Measurements from ENCODE around the gene FAM111A.

FAM111A gene

DNA sequence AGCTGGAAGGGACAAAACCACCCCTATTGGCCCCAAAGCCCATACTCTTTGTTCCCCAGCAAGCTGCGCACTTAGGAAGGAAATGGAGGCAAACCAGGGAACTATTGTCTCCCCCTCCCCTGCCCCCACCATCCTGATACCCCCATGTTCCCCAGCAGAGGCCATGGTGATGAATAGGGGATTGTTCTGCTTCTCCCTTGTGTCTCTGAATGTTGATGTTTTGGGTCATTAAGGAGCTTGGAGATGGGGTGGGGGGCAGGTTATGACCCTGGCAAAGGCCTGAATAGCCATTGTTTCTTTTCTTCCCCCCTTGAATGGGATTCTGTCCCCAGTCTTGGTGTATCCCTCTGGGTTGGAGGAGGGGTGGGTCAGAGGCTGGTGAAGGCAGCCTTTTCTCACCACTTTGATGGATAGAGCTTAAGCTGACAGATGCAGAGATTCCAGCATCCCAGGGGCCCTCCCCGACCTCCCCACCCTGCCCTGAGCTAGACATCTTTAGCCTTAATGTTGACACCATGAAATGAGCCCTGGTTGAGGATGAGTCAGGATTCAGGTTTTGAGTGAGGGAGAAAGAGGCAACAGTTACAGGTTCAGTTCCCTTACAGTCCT is 37.6 kb downstream of the FAM111A start:
- DNase-seq (ENCODE audit: low read depth) = no peak

DNA sequence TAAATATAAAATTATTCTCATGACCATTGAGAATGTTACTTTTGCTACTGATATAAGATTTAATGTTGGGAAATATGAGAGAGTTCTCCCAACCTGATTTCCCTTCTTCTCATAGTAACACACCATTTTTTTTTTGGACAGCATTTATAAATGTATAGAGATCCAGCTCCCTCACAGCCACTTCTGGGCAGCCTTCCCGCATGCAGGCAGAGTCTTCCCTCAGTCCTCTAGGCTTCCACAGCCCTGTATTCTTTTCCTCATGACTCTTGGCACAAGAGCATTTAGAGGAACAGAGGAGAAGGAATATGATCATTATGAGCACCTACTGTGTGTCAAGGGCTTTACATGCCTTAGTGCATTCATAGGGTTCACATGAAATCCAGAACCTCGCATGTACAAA is 38.3 kb downstream of the FAM111A start:
- DNase-seq (ENCODE audit: low read depth) = no peak

DNA sequence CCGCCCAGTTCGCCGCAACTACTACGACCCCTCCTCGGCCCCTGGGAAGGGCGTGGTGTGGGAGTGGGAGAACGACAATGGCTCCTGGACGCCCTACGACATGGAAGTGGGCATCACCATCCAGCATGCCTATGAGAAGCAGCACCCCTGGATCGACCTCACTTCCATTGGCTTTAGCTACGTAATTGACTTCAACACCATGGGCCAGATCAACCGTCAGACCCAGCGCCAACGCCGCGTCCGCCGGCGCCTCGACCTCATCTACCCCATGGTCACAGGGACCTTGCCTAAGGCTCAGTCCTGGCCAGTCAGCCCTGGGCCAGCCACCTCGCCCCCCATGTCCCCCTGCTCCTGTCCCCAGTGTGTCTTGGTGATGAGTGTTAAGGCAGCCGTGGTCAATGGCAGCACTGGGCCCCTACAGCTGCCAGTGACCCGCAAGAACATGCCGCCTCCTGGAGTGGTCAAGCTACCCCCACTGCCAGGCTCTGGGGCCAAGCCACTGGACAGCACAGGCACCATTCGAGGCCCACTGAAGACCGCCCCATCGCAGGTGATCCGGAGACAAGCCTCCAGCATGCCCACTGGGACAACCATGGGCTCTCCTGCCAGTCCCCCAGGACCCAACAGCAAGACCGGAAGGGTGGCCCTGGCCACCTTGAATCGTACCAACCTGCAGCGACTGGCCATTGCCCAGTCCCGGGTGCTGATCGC is 39.2 kb downstream of the FAM111A start:
- no peak for DNase-seq (ENCODE audit: low read depth)

DNA sequence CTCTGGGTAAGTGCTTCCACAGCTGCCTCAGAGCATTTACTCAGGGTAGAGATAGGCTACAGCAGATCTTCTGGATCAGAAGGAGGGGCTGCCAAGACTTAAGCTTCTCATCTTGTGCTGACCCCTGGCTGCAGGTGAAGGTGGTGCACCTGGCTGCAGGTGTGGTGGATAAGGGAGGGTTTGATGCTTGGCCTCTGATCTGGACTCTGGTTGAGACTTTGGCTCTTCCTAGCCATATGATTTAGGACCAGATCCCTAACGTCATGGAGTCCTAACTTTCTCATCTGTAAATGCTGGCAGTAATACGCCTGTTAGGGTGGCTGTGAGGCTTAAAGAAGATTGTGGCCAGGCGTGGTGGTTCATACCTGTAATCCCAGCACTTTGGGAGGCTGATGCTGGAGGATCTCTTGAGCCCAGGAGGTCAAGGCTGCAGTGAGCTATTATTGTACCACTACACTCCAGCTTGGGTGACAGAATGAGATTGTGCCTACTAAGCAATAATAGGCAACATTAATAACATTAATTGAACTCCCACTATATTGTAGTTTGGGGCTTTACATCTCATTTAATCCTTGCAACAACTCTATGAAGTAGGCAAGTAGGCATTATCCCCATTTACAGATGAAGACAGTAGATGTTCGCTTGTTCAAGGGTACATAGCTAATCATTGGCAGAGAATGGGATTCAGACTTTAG is 39.9 kb downstream of the FAM111A start:
- DNase-seq (ENCODE audit: low read depth) = no peak

DNA sequence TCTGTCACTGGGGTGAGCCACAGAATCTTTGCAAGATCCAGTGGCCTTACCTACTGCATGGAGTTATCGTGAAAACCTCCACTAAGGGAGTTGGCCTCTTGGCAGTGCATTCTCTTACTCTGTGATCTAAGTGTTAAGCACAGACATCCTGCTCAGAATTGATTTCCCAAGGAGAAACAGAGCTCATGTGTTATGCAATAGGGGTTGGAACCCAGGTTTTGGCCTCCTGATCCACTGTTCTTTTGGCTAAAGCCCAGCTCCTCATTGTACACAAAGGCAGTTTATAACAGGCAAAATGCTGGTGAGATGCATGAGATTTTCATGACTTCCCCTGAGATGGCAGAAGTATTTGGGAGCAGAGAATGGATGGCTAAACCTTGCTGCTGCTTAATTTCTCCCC is 41.1 kb downstream of the FAM111A start:
- DNase-seq (ENCODE audit: low read depth) = no peak

DNA sequence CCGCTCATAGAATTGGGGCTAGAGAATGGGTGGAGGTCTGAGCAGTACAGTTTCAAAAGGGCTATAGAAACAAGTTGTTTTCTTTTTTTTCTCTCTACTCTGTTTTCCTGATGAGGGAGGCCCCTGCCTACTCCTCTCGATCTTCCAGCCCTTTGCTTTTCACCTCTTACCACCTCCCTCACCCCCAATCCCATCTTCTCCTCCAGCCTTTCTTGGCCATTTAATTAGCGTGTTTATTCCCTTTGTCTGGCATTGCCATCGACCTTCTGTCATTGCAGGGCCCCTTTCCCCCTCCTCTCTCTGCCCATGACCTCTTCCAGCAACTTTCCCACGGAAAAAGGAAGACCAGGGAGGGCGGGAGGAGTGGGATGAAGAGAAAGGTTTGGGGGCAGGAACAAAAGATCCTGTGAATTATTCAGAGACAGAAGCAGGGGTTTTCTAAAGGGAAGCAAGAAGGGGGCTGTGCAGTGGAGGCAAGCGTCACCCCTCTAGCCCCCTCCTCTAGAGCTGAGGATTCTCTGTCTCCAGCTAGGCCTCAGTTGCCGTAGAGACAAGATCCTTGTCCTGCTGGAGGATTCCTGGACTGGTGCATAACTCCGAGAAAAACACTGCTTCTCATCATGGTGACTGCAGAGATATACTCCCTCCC is 42.2 kb downstream of the FAM111A start:
- DNase-seq (ENCODE audit: low read depth) = no peak

DNA sequence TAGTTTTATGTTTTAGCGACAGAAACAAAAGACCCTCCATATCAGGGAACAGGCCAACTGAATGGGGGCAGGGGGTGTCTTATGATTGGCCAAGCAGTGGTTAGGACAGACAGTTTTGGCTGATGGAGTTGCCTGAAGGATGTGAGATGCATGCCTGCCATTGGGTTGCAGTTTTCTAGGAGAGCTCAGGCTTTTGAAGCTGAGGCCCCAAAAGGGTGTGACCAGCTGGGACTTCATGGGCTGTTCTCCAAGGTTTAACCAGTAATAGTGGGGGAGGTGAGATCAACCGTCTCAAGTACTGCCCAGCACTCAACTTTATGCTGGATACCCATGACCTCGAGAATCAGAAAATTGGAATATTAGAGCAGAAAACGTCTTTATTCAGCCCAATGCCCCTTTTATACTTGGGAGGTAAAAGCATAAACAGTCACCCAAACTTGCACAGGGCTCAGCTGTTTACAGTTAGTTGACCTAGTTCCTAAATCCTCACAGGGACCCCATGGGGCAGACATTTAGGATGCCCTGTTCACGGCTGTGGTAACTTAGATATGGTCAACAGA is 42.8 kb downstream of the FAM111A start:
- DNase-seq (ENCODE audit: low read depth) = no peak

DNA sequence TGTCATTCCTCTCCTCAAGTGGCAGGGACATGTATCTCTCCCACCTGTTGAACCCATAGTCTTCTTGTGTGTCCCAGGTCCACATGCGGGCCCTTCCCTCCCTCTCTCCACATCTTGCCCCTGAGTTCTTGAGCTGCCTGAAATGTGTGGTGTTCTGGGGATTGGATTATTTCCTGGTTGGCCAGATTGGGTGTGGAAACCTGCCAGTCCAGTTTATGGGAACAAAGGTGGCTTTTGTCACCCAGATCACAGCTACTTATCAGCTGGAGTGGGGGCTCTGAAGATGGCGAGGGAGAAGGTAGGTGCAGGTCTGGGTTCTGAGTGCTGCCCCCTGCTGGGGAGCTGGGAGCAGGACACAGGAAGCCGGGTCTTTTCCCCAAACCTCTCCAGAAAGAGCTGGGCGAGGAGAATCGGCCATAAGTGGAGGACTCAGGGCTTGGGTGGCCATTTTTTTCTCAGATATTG is 43.5 kb downstream of the FAM111A start:
- DNase-seq (ENCODE audit: low read depth) = no peak

DNA sequence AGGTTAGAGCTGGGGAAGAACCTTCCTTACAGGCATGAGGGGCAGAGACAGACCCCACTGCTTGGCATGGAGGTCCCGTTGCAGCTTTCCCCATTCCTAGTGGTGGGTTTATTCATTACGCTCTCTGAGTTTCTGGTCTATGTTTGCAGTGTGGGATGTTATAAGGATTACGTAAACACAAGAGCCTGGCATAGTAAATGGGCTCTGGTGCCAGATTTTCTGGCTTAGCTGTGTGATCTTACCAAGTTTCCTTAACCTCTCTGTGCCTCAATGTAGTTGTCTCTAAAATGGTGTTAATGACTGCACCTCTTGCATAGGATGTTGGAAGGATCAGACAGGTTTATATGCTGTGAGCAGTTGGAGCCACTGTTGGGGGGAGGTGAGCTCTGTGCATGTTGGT is 44.4 kb downstream of the FAM111A start:
- DNase-seq (ENCODE audit: low read depth) = no peak

DNA sequence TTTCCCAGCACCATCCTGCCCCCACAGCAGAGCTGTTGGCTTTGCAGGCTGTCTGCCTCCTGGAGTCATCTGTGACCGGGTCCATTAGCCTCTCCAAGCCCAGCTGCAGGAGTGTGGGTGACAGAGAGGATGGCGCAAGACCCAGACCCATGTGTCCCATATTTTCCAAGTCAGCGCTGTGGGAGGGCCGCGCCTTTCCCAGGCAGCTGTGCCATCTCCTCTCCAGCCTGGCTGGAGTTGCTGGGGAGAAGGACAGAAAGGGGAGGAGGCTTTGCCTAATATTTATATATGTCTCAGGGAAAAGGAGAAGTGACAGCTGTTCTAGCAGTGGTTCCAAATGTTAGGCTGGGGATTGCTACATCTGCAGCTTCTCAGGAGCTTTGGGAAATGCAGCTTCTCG is 44.9 kb downstream of the FAM111A start:
- no peak for DNase-seq (ENCODE audit: low read depth)

DNA sequence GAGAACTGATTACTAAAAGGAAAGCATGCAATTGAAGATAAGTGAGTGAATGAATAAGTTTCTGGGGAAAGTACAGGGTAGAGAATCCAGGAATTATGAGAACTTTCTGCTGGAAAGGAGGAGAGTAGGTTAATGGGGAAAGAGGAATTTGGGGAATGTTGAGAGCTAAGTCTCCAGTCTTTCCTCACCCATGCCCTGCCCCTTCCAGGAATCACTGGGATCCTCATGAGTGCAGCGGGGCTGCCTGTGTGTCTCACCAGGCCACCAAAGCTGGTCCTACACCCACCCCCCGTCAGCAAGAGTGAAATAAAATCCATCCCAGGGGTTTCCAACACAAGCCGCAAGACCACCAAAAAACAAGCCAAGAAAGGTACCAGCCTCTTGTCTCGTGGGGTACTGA is 46.3 kb downstream of the FAM111A start:
- no peak for DNase-seq (ENCODE audit: low read depth)

DNA sequence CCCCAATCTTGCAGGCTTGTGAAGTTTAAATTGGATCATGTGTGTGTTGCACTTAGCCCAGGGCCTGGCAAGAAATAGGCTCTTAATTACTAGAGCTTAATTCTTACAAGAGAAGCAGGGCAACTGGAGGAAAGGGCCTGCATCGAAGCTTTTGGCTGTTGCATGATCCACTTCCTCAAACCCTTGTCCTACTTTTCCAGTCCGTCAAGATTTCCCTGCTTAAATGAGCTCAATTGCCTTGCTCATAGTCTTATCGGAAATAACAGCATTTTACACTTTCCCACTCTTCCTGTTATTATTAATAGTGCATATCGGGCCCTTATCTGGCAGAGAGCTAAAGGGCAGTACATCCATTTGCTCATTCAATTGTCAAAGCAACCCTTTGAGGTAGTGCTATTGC is 47.3 kb downstream of the FAM111A start:
- DNase-seq (ENCODE audit: low read depth) = no peak

DNA sequence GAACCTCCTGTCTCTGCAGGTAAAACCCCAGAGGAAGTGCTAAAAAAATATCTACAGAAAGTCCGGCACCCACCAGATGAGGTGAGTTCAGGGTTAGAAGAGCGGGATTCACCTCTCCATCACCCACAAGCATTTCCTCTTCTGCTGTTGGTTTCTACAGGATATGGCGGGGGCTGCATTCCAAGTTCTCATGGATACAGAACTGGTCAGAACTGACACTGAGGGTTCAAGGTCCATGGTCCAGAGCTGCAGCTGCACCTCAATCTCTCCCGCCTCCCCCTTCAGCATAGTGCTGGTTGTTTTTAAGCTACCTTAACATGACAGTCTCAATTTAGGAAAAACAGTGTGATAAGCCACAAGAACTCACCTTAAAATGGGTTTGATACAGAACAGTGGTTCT is 48.4 kb downstream of the FAM111A start:
- no peak for DNase-seq (ENCODE audit: low read depth)

DNA sequence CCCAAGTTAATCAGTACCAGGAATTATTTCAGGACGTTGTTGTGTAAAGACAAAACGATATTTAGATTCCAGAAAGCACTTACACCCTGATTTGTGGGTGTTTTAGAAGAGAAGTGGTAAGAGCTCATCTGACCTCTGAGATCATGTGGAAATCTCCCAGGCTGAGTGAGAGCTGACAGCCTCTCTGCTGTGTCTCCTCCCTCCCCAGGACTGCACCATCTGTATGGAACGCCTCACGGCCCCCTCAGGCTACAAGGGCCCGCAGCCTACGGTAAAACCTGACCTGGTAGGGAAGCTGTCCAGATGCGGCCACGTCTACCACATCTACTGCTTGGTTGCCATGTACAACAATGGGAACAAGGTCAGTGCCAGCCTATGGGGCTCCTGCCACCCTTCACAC is 49.2 kb downstream of the FAM111A start:
- no peak for DNase-seq (ENCODE audit: low read depth)

DNA sequence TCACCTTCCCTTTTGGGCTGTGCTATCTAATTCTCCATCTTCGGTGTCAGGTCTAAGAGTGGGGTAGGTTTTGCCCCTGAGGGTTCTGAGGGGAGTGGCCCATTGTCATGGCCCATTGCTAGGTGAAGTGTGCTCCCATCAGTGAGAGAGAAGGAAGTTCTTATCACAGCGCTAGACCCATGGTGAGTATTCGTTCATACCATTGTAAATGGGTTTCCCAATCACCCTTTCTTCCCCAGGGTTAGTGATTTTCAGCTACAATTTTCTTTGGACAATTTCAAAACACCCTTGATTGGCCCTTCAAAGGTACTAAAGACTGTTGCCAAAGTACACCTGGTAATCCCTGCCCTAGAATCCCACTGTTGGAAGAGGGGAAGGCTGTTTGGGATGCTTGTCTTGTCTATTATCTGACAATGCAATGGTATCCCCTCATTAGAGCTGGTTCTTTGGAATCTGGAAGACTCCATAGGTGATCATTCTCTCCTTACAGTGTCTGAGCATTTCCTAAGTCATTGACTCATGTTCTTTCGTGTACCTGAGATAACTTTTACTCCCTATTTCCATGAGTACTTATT is 49.9 kb downstream of the FAM111A start:
- DNase-seq (ENCODE audit: low read depth) = no peak

DNA sequence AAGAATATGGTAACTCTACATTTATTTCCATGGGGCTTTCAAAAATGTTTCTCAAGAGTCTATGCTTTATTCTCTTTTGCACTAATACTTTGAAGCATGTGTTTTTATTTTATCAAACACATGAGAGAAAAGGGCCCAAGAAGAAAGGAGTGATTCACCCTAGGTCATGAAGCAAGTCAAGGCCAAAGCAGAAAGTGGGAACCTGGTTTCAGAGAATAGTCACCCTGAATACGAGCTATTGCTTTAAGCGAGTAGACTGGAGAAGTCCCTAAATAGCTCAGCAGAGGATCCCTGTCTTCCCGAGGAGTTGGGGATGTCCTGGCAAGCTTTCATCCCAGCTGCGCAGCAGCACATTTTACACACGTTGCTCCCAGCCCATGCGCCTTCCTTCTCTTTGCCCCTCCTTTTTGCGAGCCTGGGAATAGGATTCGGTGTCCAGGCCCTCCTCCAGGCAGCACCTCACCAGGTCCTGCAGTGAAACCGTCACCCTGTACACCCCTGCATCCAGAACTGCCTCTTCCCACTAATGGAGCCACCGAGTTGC is 51.0 kb downstream of the FAM111A start:
- DNase-seq (ENCODE audit: low read depth) = no peak

DNA sequence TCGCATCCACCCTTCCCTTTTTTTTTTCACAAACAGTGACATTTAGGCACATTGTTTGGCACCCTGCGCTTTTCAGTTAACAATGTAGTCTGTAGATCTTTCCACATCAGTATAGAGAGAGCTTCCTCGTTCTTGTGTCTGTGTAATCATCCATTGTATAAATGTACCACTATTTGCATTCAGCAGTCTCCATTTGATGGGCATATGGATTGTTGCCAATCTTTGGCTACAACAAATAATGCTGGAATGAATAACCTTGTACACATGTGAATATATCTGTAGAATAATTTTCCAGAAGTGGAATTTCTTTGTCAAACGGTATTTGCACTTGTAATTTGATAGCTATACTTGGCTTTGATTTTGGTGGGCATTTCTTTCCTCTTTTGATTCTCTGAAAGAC is 52.9 kb downstream of the FAM111A start:
- DNase-seq (ENCODE audit: low read depth) = no peak

DNA sequence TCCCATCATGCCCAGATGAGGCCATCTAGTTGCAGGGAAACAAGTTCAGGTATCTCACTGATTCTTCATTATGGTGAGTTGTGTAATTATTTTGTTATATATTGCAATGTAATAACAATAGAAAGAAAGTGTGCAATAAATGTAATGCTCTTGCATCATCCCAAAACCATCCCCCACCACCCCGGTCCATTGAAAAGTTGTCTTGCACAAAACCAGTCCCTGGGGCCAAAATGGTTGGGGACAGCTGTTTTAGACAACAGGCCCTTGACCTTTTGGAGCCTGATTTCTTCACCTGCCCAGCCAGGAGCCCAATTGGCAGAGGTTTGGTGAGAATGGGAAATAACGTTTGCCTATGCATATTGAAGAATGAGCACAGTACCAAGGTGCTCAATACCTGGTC is 54.1 kb downstream of the FAM111A start:
- DNase-seq (ENCODE audit: low read depth) = no peak

DNA sequence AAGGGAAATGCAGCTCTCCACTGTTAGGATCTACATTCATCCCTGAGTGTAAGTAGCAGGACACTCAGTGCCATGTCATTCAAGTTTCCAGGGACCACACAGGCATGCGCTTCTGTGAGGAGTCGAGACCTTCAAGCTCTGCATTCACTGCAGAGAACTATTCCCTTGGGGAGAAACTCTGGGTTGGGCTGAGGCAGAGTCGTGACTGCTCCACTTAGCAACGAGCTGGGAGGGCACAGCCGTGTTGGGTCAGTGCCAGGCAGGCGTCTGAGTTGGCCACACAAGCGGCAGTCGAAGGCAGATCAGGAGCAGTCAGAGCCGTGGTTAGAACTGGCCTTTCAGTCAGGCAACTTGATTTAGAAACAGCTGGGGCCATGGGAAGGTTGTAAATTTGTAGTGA is 55.3 kb downstream of the FAM111A start:
- DNase-seq (ENCODE audit: low read depth) = no peak

DNA sequence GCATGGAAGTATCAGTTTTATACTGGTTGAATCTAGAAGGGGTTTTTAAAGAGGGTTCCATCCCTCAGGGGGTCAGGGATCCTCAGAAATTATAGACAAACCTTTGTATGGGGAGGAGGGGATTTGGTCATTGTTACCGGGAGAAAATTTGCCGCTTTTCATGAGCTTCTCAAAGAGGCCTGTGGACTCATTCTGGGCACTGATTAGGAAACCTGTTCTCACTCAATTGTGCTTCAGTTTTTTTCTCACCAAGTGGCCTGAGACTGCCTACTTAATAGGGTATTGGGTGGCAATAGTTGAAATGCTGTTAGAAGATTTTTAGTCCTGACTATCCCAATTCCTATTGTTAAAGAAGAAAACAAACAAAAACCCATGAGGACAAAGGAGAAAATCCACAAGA is 56.1 kb downstream of the FAM111A start:
- no peak for DNase-seq (ENCODE audit: low read depth)

DNA sequence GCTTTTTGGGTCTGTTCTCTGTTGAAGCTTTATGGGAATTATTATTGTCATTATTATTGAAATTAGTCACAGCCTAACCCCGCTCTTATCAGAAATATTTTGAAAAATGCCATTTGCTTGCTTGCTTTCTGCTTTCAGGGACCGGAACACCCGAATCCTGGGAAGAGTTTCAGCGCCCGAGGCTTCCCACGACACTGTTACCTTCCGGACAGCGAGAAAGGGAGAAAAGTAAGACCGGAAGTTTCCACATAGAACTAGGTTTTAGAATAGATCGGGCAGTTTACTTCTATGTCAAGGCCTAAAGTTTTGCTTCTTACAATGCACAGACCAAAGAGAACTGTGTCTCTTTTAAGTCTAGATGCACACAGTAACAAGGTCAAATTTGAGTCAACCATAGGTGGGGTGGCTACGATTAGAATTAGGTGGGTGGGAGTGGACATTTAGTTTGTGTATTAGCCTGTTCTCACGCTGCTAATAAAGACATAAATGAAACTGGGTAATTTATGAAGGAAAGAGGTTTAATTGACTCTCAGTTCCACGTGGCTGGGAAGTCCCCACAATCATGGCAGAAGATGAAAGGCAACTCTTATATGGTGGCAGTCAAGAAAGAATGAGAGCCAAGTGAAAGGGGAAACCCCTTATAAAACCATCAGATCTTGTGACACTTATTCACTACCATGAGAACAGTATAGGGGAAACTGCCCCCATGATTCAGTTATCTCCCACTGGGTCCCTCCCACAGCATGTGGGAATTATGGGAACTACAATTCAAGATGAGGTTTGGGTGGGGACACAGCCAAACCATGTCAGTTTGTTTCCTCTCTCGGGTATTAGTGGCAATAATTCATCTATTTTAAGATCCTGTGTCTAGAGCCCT is 57.1 kb downstream of the FAM111A start:
- no peak for DNase-seq (ENCODE audit: low read depth)

Data from HS-27A (cell line).